Kidney (tissue), 14 donors: Measurements from ENCODE around the gene METAP1. TPM values are rescaled to one million over a fixed set of nuclear protein-coding genes. Genes with fewer than 3 reads are reported as not detected.
A peak's percentile ranks its signal among the peaks of the same experiment; 100 is the strongest.

ENCODE experiments used
- DNase-seq, 5 donors: peaks; one replicate each; pipeline ENCODE4 v3.0.0-alpha.2; 2013 to 2020
- FAIRE-seq: peaks from 2 replicates; lab custom pipeline; 2012; peaks lifted over from hg19 to GRCh38; lab: Jason Lieb, UNC
- H3K27ac ChIP-seq, 2 donors: one replicate each; pipeline ENCODE4 v1.7.0; 2013; ENCODE audit warnings: low read depth in 2 of 2, low read length in 2 of 2, inconsistent platforms in 1 of 2
- H3K27me3 ChIP-seq: one replicate; pipeline ENCODE4 v1.7.1; 2013; ENCODE audit warnings: low read length, inconsistent platforms; ENCODE audit not compliant: control insufficient read depth, insufficient read depth
- H3K36me3 ChIP-seq, 3 donors: one replicate each; pipeline versions ENCODE4 v1.7.0 to v1.7.1; 2013; ENCODE audit warnings: low read length in 3 of 3, control low read depth in 1 of 3, inconsistent platforms in 1 of 3; ENCODE audit not compliant: insufficient read depth in 3 of 3, control insufficient read depth in 2 of 3
- H3K4me1 ChIP-seq, 3 donors: one replicate each; pipeline versions ENCODE4 v1.7.0 to v1.7.1; 2013; ENCODE audit warnings: low read length in 3 of 3, inconsistent platforms in 1 of 3, low read depth in 1 of 3; ENCODE audit not compliant: control insufficient read depth in 2 of 3, insufficient read depth in 2 of 3
- H3K4me3 ChIP-seq, 3 donors: one replicate each; pipeline versions ENCODE4 v1.7.0 to v1.8.1; 2013; ENCODE audit warnings: low read length in 3 of 3, control low read depth in 1 of 3, inconsistent platforms in 1 of 3
- H3K9ac ChIP-seq, 3 donors: one replicate each; pipeline versions ENCODE4 v1.7.0 to v1.7.1; 2013; ENCODE audit warnings: low read length in 3 of 3, control low read depth in 1 of 3, inconsistent platforms in 1 of 3
- H3K9me3 ChIP-seq, 3 donors: one replicate each; pipeline versions ENCODE4 v1.7.0 to v1.7.1; 2013; ENCODE audit warnings: low read length in 3 of 3, control low read depth in 1 of 3, inconsistent platforms in 1 of 3; ENCODE audit not compliant: control insufficient read depth in 2 of 3, insufficient read depth in 1 of 3
- intact Hi-C: fragments of 100-400 bp; cut with DNase I; formaldehyde crosslinking; loops from one replicate; pipeline ENCODE4 v1.11.1; 2022
- polyA plus RNA-seq: library from polyadenylated mRNA; stranded (reverse); fragments of 350-450 nt; fragmentation: Illumina TruSeq; extraction: RNeasy Lipid Tissue Mini Kit (QIAGEN cat#74804); gene quantifications from one replicate; pipeline ENCODE4 v1.2.3, GENCODE V29; 2014; ENCODE audit warnings: low read depth, low replicate concordance; ENCODE audit not compliant: insufficient read depth
- total RNA-seq: library from RNA; stranded (reverse); fragmentation: NEBNext Ultra II Directional; extraction: Animal tissue kit (Norgen Biotek cat#: 25700); gene quantifications from one replicate; pipeline ENCODE4 v1.2.1, GENCODE V29; 2021
- TF ChIP-seq, protein P1 (sequence below): IDR thresholded peaks from 3 replicates; pipeline ENCODE4 v1.5.1; 2012; ENCODE audit warnings: mild to moderate bottlenecking, moderate library complexity, borderline replicate concordance; ENCODE audit not compliant: insufficient read depth; ENCODE audit errors: extremely low read depth
- donor health status: control.
- donor health status: control.
- donor health status: control.
- donor health status: control.
- donor health status: control.
- donor health status: DM: yes; HTN: yes; CAD: no.
- donor health status: Normal renal cell carcinoma (clear cell type).

The METAP1 gene
- total and polyA plus RNA-seq, 2 donors from 2014 or later: 22.7 to 33.8 TPM

DNA sequence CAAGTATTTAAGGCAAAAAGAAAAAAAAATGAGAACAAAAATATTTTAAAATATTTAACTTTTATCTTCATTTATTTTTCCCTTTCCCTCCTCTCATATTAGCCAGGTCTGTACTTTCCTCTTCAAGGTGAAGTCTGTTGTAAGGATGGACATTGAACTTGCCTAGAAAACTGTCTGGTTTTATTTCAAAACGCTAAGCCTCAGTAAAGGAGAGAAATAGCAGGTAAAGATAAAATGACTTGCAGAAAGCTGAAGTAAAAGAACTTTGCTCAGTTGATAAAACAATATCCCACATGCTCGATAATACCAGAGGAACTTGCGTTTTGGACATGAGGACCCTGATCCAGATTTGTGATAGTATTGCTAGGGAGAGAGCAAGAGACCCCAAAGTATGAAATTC lies 28.6 kb upstream of the METAP1 start:
- no peaks in the 10 kb centered on the region for H3K4me1 ChIP-seq
- H3K9ac ChIP-seq: no peak overlapping the region
- intact Hi-C loops: no loop called here
- H3K27ac ChIP-seq: no peak overlapping the region
- no peaks in the 10 kb centered on the region for H3K9me3 ChIP-seq
- DNase-seq (no peak), FAIRE-seq (no peak)
- H3K27me3 ChIP-seq: no peaks in the 10 kb centered on the region
- H3K4me3 ChIP-seq: no peak overlapping the region
- TF ChIP-seq, protein P1, sequence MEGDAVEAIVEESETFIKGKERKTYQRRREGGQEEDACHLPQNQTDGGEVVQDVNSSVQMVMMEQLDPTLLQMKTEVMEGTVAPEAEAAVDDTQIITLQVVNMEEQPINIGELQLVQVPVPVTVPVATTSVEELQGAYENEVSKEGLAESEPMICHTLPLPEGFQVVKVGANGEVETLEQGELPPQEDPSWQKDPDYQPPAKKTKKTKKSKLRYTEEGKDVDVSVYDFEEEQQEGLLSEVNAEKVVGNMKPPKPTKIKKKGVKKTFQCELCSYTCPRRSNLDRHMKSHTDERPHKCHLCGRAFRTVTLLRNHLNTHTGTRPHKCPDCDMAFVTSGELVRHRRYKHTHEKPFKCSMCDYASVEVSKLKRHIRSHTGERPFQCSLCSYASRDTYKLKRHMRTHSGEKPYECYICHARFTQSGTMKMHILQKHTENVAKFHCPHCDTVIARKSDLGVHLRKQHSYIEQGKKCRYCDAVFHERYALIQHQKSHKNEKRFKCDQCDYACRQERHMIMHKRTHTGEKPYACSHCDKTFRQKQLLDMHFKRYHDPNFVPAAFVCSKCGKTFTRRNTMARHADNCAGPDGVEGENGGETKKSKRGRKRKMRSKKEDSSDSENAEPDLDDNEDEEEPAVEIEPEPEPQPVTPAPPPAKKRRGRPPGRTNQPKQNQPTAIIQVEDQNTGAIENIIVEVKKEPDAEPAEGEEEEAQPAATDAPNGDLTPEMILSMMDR: no peak
- no peaks in the 10 kb centered on the region for H3K36me3 ChIP-seq

DNA sequence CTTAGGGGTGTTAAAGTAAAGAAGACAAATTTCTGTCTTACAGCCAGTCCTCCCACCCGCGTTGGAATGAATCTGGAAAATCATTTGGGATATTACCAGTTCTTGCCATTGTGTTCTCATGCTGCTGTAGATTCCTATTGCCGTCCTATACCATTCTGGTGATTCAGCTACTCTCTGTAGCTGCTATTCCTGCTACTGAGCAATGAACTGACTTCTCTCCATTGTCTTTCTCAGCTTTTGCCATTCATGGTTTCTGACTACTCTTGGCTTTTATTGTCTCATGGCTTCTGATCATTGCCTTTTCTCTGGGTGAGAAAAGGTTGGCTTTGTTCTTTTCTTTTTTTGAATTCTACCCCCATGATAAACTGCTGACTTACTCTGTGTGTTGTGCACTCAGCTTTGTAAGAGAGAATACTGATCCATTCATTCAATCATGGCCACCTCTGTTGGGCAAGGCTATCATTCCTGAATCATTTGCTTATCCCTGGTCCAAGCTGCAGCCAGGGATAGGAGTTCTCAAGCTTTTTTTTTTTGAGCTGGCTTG lies 27.7 kb upstream of the METAP1 start:
- FAIRE-seq: no peak
- Histone ChIP-seq H3K27me3 (no peaks in the 10 kb centered on the region), H3K36me3 (no peaks in the 10 kb centered on the region), H3K4me3 (no peak overlapping the region), H3K9ac (no peak overlapping the region), H3K9me3 (no peaks in the 10 kb centered on the region), H3K4me1 (no peaks in the 10 kb centered on the region), H3K27ac (no peak overlapping the region)
- no peak for DNase-seq
- TF ChIP-seq, protein P1: no peak
- intact Hi-C loops: no loop called here

DNA sequence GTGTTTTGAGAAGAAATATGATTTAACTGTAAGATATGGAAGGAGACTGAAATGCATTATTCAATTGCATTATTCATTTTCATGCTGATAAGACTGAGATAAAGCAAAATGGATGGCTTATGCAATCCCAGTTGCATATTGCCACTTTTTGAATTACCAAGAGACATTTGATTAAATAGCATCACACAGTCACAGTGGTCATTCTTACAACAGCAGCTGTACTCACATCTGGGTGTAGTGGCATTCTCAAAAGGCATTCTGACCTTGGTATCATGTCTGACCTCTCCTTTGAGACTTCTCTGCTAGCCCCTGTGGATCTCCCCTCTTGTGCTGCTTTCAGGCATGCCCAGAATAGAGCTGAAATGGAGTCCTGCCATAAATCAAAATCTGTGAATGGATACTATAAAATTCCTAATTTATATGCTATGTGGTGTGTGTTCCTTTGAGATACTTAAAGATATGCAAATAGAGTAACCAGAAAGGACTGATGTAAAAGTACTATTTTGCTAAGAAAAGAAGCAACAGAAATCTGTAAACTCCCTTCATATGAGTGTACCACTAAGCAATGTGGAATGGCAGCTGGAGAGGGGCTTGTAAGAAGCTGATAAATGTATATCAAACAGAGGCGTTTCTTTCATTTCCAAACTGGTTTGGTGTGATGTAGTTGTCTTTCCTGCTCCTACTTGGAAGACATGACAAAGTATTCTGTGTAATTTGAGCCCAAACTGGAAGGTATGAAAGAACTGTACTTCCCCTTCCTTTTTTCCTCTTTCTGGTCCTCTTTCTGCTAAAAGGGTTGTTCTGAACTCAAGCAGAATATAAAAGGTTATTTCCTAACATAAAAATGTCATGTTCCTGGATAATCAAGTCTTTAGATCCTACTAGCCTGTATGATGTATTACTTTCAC lies 25.4 kb upstream of the METAP1 start:
- H3K27me3 ChIP-seq: no peaks in the 10 kb centered on the region
- H3K9ac ChIP-seq: no peak overlapping the region
- H3K4me1 ChIP-seq: no peaks in the 10 kb centered on the region
- no peak overlapping the region for H3K27ac ChIP-seq
- peak in 2 of 5 donors; percentile 4 to 16 for DNase-seq
- no peak overlapping the region for H3K4me3 ChIP-seq
- TF ChIP-seq, protein P1: no peak
- intact Hi-C loops: no loop called here
- H3K9me3 ChIP-seq: no peaks in the 10 kb centered on the region
- H3K36me3 ChIP-seq: no peaks in the 10 kb centered on the region
- no peak for FAIRE-seq
